WTC11 (cell line): ENCODE results near the gene DSG2.

ENCODE experiments used
- CTCF ChIP-seq: fragments of 200-600 bp; IDR thresholded peaks from 2 replicates; pipeline ENCODE4 v1.8.0; 2022; ENCODE audit warnings: antibody characterized with exemption
- ELF4 ChIP-seq: sonication (generic); formaldehyde crosslinking; IDR thresholded peaks from 2 replicates; pipeline ENCODE4 v1.8.1; 2022; ENCODE audit warnings: low read depth, mild to moderate bottlenecking, moderate library complexity, missing genetic modification reagents
- ZNF512 ChIP-seq: sonication (generic); formaldehyde crosslinking; IDR thresholded peaks from 2 replicates; pipeline ENCODE4 v1.8.1; 2022; ENCODE audit warnings: missing genetic modification reagents, borderline replicate concordance

GRCh38 chr18:31511098-31511497 lies 13.1 kb downstream of the DSG2 start:
- TF ChIP-seq CTCF (no peak), ELF4 (CRISPR knock-in tag) (no peak), ZNF512 (CRISPR knock-in tag) (no peak)
